ENCODE results near the gene KRTAP16-1.
"Not testable (repeated sequence)": the region's sequence is repeated elsewhere in the genome, so short reads cannot be mapped to it uniquely, and the experiment has no call there.

The KRTAP16-1 gene

DNA sequence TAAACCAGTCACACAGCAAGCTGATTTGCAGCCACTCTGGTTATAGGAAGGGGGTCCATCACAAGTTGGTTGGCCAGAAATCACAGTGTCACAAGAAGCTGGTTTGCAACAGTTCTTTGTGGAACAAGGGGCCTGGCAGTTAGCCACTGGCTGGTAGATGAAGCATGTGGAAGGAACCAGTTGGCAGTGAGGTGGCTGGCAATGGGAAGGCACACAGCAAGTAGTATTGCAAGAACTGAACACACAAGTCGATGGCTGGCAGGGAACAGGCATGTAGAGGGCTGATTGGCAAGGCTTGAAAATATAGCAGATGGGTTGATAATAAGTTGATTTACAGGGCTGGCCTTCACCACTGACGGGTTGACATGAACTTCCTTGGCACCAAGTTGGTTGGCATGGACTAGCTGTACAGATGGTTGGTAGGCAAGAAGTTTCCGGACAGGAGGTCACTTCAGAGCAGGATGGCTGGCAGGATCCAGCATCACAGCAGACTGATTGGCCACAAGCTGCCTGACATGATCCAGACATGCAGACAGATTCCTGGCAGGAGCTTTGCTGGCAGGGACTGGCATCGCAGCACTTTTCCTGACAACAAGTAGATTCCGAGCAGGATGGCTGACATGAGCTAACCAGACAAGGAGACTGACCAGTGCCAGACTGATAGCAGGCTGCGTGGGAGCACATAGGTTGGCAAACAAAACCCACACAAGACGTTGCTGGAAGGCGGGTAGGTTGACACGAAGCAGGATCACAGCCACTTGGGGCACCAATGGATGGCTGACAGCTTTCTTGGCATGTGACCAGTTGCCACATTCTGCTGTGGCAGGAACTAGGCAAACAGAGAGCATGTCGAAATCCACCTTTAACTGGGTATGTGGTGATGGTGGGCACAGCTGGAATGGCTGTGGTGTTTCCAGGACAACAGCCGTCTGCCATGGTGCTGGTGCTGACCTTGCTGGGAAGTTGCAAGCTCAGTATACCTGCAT lies 6.9 kb downstream of the KRTAP16-1 start, which contains the start of gene KRTAP29-1:
Gene KRTAP29-1, minus strand, starts transcription at position 936 of the 986 bp plus-strand sequence. Its CDS starts 0 bp downstream, at position 936.
- peak; percentile 87 for DNase-seq

DNA sequence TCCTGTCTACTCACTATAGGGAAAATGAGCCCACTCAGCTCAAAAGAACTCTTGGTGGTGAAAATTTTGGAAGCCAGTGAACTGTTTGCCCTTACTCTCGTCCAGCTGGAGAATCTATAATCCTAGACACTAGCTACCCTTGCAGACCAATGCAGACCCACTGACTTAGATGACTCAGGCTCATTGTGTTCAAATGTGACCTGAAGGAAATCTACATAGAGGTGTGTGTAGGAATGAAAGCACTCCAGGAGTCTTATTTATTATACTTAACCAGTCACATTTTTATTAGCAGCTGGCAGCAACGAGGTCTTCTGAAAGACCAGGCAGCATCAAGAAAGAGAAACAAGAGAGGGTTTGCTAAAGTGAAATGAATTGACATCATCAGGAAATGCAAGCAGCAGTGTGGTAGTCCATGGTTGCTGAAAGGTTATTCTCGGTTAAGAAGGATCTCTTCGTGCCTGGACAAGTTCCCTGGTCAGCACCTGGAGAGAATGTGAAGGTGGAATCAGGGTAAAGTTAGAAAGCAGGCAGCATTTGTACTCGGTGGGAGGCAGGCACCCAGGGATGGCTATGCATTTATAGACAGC lies 7.8 kb downstream of the KRTAP16-1 start:
- no peak for DNase-seq

GRCh38 chr17:41298458-41299135 lies 10.5 kb downstream of the KRTAP16-1 start:
- DNase-seq = no peak

DNA sequence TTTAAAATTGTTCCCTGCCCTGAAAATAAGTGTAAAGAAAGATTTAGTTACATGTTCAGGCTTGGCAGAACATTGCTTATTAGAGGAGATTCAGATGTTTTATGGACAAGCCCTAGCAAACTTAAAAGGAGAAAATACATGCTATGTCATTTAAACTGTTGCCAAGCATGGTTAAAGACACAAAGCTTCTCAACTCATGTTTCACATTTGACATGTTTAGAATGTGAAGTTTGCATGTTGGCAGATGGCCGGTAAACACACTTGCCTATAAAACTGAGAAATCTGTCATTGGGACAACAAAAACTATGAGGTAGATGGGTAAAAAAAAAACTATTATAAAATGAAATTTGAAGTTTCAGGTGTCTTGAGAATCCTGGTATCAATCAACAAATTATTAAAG lies 12.3 kb downstream of the KRTAP16-1 start:
- no peak for DNase-seq

- no peak for DNase-seq
Observed at GRCh38 chr17:41294016-41294415, 15.1 kb downstream of the KRTAP16-1 start.

DNA sequence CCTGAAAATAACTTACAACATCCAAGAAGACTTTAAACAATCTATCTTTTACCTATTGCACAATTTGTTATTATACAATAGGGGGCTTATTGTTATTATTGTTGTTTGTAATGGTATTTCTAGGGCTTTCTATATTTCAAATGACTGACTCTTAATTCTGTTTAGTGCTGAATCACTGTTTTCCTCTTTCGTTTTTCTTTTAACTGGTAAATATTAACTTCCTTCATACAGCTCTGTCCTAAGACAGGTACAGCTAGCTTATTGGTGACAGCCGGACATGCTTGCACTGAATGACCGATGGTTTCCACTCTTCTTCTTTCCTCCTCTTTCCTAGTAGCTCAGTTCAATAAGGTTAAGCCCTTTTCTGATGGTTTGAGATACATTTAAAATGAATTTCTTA lies 22.1 kb downstream of the KRTAP16-1 start:
- no peak for DNase-seq

GRCh38 chr17:41284546-41284945 lies 24.6 kb downstream of the KRTAP16-1 start:
- DNase-seq = no peak

DNA sequence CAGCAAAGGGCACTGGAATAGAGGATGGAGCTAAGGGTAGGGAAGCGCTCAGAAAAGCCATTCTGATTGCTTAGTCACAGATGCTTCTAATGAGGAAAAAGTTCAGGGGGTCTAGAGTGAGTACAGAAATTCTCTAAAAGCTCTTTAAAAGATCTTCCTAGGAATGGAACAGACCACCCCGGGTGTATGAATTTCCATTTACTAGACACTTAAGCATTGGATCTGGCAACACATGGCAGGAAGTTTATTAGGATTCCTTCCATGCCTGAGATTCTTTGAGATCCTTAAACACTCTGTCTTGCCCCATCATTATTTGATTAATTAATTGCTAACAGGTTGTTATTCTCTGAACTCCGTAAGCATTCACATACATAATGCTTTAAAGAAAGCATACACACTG lies 25.1 kb downstream of the KRTAP16-1 start:
- DNase-seq = no peak

- no peak for DNase-seq
Observed at GRCh38 chr17:41278176-41278955, 30.7 kb downstream of the KRTAP16-1 start.

- DNase-seq = not testable (repeated sequence)
Observed at GRCh38 chr17:41275648-41276190, 33.4 kb downstream of the KRTAP16-1 start, which contains the start of gene KRTAP9-7. Gene KRTAP9-7, plus strand, starts transcription at chr17:41275698. Its CDS starts 0 bp downstream, at chr17:41275698.

DNA sequence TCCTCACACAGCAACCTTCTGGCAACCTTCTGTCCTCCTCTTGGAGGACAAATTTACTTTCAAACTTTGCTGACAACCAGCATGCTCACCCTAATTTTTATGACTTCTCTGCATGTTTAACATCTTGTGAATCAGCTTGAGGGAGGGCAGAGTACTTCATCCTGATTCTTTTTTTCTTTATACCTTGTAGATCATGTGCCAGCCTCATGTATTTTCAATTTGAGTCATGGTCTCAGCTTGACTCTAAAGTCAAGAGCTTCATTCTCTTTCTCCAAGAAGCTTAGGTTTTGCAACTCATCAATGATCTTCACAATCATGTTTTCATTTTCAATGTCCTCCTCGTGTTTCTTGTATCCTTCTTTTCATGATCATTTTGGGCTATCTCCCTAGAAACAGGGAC lies 37.3 kb downstream of the KRTAP16-1 start:
- no peak for DNase-seq

DNA sequence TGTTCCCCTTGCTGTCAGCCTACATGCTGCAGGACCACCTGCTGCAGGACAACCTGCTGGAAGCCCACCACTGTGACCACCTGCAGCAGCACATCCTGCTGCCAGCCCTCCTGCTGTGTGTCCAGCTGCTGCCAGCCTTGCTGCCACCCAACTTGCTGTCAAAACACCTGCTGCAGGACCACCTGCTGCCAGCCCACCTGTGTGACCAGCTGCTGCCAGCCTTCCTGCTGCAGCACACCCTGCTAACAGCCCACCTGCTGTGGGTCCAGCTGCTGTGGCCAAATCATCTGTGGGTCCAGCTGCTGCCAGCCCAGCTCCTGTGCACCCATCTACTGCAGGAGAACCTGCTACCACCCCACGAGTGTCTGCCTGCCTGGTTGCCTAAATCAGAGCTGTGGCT lies 37.8 kb downstream of the KRTAP16-1 start:
- not testable (repeated sequence) for DNase-seq

GRCh38 chr17:41267711-41268110 lies 41.4 kb downstream of the KRTAP16-1 start:
- no peak for DNase-seq

GRCh38 chr17:41265078-41265477 lies 44.0 kb downstream of the KRTAP16-1 start, which contains the start of gene KRTAP9-6:
Gene KRTAP9-6, plus strand, starts transcription at chr17:41265378. Its CDS starts 0 bp downstream, at chr17:41265378.
- no peak for DNase-seq

- DNase-seq = no peak
Observed at GRCh38 chr17:41264599-41264998, 44.5 kb downstream of the KRTAP16-1 start.

DNA sequence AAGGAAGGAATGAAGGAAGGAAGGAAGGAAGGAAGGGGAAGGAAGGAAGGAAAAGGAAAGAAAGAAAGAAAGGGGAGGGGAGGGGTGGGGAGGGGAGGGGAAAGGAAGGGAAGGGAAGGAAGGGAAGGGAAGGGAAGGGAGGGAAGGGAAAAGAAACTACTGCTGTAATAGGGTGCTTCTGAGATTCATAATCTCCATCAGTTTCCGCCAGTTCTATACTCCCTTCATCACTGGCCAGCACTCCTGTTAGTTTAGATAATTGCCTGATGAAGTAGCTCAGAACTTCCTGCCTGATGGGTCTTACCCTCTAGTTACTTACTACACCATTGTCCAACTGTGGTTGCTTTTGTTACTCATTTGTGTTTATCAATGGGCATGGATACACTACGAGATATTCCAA lies 45.9 kb downstream of the KRTAP16-1 start:
- DNase-seq = no peak

DNA sequence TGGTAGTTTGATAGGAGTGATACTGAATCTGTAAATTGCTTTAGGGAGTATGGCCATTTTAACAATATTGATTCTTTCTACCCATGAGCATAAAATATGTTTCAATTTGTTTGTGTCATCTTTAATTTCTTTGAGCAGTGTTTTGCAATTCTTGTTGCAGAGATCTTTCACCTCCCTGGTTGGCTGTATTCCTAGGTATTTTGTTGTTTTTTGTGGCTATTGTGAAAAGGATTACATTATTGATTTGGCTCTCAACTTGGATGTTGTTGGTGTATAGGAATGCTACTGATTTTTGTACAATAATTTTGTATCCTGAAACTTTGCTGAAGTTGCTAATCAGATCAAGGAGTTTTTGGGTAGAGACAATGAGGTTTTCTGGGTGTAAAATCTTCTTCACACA lies 50.7 kb downstream of the KRTAP16-1 start:
- no peak for DNase-seq
